GM19438 (cell line): ENCODE data around the gene GPRC5D.

Experiments
- ATAC-seq: cut with Tn5 transposase; IDR thresholded peaks from one replicate; pipeline ENCODE4 v1.9.1; 2021; ENCODE audit warnings: low read depth; ENCODE audit not compliant: unreplicated experiment

GPRC5D gene

DNA sequence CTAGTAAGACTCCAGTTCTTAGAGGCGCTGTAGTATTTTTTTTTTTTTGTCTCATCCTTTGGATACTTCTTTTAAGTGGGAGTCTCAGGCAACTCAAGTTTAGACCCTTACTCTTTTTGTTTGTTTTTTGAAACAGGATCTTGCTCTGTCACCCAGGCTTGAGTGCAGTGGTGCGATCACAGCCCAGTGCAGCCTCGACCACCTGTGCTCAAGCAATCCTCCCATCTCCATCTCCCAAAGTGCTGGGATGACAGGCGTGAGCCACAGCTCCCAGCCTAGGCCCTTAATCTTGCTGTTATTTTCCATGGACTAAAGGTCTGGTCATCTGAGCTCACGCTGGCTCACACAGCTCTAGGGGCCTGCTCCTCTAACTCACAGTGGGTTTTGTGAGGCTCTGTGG is 39.3 kb downstream of the GPRC5D start:
- ATAC-seq = no peak

DNA sequence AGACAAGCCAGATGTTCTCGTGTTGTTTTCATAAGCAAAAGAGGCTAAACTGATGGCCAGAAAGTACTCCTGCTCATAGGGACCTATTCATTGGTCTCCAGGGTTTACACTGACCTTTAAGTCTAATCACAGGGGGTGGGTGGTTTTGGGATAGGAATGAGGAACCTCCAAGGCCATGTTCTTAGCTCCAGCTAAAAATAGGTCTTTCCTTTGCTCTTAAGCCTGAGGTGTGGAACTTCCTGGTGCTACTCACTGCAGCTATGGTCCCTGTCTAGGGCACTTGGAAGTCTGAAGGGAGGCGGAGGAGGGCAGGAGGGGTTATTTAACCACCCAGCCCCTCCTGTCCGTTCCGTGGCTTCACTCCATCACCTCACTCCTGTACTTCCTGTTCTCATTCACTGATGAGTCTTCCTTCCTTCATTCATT is 42.0 kb downstream of the GPRC5D start:
- ATAC-seq = no peak

DNA sequence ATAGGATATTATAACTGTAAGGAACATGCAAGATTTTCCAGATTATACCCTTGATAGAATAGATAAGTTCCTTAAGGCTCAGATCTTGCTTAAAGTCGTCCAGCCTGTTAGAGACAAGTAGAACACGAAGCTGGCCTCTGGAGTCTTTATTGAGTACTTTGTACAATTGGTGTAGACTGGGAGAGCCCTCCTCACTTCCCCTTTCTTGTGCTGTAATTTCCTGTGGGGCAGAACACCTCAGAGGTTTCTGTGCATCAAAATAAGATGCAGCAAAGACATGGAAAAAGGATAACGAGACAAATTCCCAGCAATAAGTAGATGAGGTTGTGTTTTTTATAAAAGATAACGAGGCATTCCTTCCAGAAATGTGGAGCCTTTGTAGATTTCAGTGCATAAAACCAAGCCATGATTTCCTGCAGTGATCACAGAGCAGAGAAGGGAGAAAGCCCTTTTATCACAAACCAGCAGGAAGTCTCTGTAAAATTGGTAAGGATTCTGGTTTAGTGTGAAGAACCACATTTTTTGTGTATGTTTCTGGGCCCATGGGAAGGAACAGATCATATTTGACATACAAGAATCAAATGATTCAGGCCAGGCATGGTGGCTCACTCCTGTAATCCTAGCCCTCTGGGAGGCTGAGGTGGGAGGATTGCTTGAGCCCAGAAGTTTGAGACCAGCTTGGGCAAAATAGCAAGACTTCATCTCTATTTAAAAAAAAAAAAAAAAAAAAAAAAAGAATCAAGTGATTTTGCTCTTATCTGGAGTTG is 42.6 kb downstream of the GPRC5D start:
- ATAC-seq = no peak

DNA sequence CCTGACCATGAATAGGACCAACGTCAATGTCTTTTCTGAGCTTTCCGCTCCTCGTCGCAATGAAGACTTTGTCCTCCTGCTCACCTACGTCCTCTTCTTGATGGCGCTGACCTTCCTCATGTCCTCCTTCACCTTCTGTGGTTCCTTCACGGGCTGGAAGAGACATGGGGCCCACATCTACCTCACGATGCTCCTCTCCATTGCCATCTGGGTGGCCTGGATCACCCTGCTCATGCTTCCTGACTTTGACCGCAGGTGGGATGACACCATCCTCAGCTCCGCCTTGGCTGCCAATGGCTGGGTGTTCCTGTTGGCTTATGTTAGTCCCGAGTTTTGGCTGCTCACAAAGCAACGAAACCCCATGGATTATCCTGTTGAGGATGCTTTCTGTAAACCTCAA is 43.3 kb downstream of the GPRC5D start:
- ATAC-seq = no peak

DNA sequence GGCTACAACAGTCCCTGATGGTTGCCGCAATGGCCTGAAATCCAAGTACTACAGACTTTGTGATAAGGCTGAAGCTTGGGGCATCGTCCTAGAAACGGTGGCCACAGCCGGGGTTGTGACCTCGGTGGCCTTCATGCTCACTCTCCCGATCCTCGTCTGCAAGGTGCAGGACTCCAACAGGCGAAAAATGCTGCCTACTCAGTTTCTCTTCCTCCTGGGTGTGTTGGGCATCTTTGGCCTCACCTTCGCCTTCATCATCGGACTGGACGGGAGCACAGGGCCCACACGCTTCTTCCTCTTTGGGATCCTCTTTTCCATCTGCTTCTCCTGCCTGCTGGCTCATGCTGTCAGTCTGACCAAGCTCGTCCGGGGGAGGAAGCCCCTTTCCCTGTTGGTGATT is 43.7 kb downstream of the GPRC5D start:
- no peak for ATAC-seq

DNA sequence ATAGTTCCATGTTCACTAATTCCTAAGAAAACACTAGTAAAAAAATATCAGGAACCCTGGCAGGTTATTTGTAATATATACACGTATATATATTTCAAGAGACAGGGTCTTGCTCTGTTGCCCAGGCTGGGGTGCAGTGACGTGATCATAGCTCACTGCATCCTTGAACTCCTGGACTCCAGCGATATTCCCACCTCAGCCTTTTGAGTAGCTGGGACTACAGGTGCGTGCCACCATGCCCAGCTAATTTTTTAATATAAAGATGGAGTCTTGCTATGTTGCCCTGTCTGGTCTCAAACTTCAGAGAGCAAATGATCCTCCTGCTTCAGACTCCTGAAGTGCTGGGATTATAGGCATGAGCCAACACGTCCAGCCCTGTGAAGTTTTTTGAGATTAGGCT is 44.4 kb downstream of the GPRC5D start:
- ATAC-seq = no peak

DNA sequence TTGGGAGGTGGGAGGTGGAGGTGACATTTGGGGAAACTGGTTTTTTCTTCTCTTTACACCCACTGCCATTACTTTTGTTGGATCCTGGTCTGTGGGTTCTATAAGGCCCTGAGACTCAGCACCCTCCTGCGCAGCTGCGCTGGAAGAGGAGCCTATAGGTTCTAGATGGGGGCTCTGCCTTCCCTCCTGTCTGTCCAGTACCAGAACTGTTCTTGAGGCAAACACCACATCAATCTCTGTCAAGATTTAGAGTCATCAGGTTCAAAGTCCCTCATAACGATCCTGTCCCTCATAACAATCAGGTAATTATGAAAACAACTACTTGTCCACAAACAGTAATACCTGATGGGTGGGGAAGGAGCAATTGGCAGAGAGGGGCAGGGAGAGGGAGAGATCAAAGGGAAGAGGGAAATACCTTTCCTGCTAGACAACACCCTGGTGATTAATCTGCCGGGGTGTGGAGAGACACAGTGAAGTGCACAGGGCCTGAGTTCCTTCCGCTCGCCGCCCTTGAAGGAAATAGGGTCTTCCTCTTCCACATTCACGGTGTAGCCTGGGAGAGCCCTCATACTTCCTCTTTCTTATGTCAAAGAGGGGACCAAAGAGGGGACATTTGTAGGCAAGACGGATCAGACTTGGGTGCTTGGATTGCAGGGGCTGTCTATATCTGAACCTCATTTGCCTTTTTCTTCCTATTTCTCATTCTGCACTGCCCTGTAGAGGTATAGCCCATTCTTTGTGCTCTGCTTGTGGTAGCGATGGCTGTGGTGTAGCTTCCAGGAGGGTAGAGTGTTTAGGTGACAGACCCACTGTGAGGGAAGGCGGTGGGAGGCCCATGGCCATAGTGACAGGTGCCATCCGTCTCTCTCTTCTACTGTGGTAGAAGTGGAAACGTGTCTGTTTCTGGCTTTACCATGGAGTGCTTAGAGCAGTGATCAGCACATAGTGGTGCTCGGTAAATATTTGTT is 48.0 kb downstream of the GPRC5D start:
- no peak for ATAC-seq

DNA sequence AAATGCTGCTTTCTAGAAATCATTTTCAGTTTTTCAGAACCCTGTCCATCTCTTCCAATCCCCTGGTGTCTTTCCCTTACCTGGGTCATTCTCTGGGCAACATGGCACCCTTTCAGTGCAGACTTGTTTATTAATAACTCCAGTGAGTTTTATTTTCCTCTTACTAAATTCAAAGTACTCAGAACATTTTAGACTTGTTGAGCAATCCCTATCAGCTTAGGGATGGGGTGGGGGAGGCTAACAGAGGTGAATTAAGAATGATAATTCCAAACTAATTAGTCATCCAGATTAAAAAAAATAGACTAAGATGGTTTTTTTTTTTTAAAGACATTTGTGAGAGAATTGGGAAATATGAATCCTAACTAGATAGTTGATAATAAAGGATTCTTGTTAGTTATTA is 49.9 kb downstream of the GPRC5D start:
- no peak for ATAC-seq

DNA sequence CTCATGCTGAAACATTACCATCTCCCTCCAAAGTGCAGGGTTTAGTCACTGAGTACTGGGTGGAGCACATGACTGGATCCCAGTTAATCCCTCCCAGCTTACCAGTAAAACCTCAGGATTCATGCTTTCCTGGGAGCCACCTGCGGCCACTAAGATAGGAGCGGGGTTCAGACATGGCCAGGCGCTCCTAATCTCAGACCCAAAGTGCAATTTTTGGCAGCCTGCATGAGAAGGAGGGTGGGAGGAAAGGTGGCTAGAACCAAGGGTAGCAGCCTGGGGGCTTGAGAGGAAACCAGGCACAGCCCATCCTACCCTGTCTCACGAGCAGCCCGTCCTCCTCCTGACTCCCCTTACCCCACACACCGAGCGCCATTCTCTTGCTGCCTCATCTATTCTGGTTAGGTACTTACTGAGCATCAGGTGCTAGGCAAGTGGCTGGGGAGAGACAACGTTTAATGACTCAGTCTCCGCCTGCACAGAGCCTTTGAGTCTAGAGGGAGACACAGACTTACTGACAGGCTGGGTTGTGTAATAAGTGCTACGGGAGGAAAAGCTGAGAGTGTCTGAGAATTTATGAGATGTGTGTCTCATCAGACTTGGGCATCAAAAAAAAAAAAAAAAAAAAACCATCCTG is 50.7 kb downstream of the GPRC5D start:
- no peak for ATAC-seq

DNA sequence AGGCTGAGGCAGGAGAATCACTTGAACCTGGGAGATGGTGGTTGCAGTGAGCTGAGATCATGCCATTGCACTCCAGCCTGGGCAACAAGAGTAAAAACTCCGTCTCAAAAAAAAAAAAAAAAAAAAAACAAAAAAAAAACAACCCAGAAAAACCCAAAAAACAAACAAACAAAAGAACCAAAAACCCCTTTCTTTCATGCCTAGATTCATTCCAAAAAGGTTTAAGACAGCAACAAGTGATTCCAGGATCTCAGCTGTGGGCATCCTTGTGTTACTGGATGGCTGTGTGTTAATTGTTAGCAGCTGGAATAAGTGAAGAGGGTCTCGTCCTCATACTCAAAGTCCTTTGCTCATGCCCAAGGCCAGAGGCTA is 51.2 kb downstream of the GPRC5D start:
- ATAC-seq = no peak

DNA sequence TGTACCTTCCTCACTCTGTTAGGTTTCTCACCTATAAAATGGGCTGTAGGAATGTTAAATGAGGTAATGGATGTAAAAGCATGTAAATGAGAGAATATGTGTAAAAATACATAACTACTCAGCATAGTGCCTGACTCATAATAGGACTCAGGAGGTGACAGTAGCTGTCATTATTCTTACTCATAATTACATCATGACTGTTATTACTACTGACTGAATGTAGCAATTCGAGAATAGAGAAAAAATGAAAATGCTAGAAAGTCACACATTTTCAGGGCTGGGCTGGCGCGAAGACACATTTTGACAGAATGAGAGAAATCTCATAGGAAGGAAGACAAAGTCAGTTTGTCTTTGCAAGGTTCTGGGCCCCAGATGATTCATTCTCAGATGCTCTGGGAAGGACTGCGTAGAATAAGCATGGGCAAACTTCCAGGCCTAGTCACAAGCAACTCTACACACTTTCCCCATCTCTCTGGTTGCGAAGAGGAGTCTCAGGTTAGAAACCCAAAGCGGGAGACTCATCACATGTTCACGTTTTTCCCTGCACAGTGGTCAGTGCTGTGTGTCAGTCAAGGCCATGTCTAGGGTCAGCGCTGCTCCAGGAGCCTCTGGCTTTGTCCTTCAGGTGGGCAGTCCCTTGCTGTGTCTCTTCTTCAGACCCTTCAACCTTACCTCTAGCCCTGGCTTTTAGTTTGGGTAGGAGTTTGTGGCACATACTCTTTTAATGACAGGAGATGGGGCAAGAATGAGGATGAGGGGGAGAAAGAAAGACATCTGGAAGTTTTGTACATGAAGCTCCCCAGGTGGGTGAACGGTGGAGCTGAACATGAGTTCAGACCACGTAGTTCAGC is 52.2 kb downstream of the GPRC5D start:
- no peak for ATAC-seq

DNA sequence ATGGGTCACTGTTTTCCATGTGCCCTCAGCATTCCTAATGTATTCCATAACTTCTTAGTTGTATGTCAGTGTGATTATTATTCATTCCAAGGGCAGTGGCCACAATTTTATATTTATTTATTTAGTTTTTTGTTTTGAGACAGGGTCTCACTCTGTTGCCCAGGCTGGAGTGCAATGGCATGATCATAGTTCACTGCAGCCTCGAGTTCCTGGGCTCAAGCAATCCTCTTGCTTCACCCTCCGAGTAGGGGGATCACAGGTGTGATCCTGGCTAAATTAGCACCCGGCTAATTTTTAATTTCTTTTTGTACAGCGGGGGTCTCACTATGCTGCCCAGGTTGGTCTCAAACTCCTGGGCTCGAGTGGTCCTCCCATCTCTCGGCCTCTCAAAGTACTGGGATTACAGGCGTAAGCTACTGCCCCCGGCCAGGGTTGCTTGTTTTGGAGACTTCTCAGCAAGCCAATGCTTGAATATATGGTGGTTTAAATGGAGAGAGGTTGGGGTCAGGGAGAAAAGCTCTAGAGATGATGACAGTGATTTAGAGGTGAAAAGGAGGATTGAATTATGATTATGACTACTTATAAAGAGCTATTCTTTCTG is 53.0 kb downstream of the GPRC5D start:
- no peak for ATAC-seq

DNA sequence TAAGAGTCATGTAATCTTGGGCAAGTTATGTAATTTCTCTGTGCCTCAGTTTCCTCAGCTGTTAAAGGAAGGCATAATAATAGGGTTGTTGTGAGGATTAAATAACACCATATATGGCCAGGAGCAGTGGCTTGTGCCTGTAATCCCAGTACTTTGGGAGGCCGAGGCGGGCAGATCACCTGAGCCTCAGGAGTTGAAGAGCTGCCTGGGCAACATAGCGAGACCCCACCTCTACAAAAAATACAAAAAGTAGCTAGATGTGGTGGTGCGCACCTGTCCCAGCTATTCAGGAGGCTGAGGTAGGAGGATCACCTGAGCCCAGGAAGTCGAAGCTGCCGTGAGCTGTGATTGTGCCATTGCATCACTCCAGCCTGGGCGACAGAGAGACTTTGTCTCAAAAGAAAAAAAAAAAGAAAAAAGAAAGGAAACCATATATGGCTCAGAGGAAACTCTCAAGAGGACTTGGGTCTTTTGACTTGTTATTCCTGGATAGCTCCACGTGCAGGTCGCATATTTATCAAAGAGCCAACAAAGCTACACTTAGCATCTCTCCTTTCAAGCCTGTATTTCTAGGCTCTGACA is 53.7 kb downstream of the GPRC5D start:
- ATAC-seq = no peak

DNA sequence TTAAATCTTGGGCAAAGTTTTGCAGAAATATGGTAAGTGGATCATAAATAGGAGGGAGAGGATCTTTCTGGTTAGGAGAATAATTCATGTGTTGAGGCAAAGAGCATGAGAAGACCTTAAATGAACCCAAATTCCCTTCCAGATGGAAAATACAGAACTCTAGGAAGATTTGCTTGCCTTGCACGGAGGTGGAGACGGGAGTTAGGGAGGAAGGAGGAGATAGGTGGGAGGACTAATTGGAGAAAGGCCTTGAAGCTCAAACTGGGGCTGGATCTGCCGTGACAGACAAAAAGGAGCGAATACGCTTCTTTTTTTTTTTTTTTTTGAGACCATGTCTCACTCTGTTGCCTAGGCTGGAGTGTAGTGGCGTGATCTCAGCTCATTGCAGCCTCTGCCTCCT is 54.7 kb downstream of the GPRC5D start:
- no peak for ATAC-seq

DNA sequence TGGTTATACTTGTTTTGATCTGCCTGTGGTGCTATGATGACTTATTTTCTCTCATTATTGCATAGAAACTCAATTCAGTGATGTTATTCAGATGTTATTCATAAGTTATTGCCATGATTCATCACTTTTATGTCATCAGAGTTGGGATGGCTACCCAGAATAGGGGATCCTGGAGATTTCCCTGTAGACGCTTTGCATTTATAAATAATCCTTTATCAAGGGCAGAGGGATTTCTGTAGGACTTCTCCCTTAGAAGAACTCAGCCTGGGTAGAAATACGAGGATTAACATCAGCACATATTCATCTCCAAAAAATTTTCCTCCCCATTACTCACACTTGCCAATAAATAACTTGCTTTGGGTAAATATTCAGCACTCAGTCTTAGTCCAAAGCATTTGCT is 55.7 kb downstream of the GPRC5D start:
- ATAC-seq = no peak

DNA sequence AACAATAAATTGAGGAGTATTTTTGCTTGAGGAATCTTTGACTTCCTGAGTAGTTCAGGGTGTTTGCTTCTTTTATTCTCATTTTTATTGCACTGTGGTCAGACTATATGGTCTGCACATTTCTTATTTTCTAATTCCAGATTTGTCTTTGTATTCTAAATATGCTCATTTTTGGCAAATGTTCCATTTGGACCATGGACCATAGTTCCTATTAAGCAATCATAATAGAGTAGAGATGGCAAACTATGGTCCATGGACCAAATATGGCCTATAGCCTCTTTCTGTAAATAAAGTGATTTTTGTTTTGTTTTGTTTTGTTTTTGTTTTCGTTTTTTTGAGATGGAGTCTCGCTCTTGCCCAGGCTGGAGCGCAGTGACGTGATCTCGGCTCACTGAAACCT is 58.5 kb downstream of the GPRC5D start:
- no peak for ATAC-seq

DNA sequence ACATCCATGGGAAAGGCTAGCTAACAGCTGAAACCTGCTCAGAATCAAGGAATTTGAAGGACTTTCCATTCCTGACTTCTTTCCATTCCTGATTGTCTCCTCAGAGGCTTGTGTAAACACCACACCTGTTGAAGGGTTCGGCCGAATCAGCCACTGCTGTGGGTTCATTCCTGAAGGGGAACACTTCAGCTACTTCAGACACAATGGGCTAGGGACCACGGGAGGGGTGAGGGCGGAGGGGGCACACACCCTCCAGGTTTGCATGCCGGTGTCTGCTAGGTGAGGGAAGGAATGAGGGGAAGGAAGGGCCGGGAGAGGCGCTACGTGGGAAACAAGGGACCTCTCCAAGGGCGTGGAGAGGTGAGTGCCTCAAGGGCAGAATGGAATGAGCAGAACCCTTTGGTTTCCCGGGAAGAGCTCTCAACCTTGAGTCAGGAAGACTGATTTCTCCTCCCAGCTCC is 59.3 kb downstream of the GPRC5D start:
- ATAC-seq = no peak

DNA sequence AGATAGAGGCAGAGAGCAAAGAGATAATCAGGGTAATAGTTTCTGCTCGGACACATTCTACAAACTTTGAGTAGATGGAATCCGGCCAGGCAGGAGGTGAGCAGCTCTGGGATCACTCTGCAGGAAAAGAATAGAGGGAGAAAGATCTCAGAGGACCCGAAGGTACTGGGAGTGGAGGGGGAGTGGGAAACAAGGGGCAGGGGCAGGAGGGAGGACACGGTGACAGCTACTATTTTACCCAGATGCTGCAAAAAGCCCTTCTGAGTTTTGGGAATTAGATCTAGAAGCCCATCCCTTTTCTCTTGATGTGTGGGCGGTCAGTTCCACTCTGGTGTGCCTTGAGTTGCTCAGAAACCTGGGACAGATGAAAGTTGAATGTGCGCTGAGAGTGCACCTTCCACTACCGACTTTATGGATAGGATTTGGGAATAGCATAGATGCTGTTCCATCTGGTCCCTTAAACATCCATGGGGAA is 60.1 kb downstream of the GPRC5D start:
- ATAC-seq = no peak

DNA sequence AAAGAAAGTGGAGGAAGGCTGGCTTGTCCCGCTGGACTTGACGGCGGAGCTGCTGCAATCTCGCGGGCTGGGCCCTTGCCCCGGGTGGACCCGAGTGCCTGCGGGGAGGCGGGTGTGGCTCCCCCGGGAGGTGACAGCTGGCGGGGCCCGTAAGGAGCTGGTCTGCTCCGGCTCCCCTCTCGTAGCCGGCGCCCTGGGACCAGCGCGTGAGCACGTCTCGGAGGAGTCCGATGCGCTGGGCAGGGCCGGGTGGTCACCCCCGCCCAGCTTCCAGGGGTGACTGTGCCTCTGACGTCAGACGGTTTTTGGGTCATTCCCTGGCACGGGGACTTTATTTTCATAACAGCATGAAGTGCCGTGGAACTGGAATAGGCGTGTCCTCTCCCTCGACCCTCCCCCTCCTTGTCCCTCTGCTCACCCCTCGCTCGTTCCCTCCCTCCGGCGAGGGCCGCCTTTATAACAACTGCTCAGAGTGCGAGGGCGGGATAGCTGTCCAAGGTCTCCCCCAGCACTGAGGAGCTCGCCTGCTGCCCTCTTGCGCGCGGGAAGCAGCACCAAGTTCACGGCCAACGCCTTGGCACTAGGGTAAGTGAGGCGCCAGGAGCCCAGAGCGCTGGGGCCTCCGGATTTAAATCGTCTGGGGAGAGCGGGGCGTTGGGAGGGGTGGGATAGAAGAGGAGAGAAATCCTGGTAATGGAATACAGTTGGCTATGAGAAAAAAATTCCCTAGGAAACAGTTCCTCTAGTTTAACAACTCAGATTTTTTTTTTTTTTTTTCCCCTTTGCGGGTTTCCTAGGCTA is 60.7 kb downstream of the GPRC5D start, which contains the start of gene GPRC5A:
Gene GPRC5A, plus strand, starts transcription at position 483 of the 801 bp plus-strand sequence. CDS start 16,688 bp downstream, outside the sequence.
- no peak for ATAC-seq
